UCSD-AML1 (cell line): ENCODE data around the gene GIMAP2.
"Not testable (repeated sequence)": the region's sequence is repeated elsewhere in the genome, so short reads cannot be mapped to it uniquely, and the experiment has no call there.

ENCODE experiments used
- DNase-seq: peaks from one replicate; lab custom pipeline; 2025; ENCODE audit not compliant: unreplicated experiment; lab: John Stamatoyannopoulos, UW

Gene GIMAP2

DNA sequence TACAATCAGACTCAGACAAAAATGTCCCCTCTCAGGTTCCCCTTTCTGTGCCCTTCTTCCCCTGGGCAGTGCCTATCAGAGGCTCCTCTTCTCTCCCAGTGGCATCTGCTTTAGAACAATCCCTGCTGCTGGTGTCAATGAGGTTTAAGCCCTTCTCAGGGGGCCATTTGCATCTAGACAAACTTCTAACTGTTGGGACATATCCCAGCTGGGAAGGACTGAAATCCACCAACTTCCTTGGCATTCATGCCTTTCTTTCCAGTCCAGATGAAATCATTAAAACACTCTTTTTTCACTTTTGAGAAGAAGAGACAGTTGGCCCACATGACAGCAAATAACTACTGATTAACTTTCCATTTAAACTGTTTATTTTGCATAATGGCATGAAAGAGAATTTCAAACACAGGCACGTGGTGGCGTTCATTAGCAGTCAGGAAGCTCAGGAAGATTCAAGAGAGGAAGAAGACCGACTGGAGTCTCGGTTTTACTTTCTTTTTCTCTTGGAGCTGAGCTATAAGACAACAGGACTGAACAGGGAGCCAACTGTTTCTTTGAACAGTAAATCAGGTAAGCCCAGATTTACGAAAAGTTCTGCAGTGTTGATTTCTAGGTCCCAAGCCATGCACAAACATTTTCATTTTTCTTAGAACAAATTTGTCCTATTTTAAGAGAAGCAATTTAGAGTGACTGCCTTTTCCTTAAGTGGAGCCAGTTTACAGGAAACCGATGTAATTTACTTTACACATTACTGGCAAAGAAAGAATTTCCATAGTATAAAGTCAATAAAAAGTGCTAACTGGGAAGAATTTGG lies at the start of gene GIMAP2:
TSS of gene GIMAP2 (plus strand) at position 488 of the 811 bp plus-strand sequence. CDS start 1,354 bp downstream, outside the sequence.
- DNase-seq = no peak

GRCh38 chr7:150641854-150642253 lies 43.7 kb upstream of the GIMAP2 start:
- no peak for DNase-seq

GRCh38 chr7:150642926-150643325 lies 42.6 kb upstream of the GIMAP2 start:
- DNase-seq = no peak

DNA sequence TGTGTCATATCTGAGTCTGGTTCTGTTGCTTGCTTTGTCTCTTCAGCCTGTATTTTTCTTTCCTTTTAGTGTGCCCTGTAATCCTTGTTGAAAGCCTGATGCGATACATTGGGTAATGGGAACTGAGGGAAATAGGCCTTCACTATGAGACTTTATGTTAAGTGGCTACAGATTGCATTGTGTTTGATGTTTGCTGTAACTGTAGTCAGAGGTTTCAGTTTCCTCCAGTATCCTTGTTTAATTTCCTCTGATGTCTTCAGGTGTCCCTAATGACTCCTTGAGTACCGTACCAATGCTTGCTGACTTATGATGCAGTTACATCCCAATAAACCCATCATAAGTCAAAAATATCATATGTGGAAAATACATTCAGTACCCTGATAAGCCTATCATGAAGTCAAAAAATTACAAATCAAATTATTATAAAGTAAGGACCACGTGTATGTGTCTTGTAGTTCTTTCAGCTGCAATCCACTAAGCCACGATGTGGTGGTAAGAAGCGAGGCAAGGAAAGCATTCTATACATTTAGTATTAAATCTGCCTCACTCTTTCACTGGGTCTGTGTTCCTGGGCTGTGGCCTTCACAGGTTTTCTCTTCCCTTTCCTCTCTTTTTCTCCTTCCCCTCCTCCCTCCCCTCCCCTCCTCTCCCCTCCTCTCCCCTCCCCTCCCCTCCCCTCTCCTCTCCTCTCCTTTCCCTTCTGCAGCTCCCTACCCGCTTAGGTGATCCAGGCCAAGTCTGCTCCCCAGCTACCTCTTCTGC lies 40.1 kb upstream of the GIMAP2 start:
- DNase-seq = no peak

GRCh38 chr7:150648353-150649079 lies 37.0 kb upstream of the GIMAP2 start:
- peak; percentile 26 for DNase-seq

DNA sequence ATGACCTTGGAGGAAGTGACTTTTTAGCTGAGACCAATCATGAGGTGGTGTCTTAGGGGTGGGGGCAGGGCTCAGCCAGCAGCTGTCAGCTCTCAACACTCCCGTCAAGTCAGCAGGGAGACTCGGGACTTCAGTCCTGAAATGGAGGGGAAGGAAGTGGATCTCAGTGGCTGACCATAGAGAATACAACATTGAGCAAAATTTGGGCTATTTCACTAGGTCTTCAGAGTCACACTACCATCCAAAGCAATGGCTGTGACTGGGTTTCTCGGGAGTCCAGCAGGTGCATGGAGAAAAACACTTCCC lies 36.5 kb upstream of the GIMAP2 start:
- no peak for DNase-seq

GRCh38 chr7:150654692-150655091 lies 30.8 kb upstream of the GIMAP2 start:
- DNase-seq = no peak

GRCh38 chr7:150656047-150656446 lies 29.5 kb upstream of the GIMAP2 start:
- DNase-seq = no peak

GRCh38 chr7:150657526-150657925 lies 28.0 kb upstream of the GIMAP2 start:
- DNase-seq = no peak

GRCh38 chr7:150660939-150661613 lies 24.4 kb upstream of the GIMAP2 start:
- no peak for DNase-seq

DNA sequence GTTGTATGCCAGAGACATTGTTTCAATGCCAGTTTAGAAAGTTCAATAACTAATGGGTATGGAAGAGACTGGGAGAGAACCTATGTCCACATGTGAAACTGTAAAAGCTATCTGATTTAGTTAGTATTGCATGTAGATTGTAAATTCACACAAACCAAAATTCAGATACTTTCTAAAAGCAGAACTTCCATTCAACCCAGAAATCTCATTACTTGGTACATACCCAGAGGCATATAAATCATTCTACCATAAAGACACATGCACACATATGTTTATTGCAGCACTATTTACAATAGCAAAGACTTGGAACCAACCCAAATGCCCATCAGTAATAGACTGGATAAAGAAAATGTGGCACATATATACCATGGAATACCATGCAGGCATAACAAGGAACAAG lies 22.7 kb upstream of the GIMAP2 start:
- not testable (repeated sequence) for DNase-seq

GRCh38 chr7:150663802-150664494 lies 21.6 kb upstream of the GIMAP2 start:
- no peak for DNase-seq

DNA sequence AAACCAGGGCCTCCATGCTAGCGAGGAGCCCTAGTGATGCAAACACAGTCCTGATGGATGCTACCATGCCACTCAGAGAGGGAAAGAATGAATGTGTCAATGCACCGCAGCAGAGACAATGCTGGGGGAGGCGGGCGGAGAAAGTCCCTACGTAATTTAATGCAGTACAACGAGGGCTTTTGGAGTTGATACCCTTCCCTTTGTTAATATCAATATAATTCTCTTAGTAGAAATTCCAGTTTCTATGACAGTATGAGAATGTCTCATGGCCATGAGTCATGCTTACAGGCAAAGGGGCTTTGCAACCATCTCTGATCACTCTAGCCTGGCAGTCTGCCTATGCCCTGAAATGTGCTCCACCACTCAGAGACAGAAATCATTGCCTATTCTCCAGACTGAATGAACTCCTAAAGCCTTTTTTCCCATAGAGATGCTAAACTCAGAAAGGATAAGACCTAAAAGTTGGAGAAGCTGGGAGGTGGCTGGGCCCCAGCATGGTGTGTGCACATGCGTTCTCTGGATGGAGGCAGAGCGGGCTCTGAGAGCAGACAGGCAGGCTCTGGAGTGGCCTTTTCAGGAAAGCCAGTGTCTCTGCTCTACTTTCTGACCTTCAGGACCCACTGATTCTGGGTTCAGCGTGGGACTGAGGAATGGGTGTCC lies 20.3 kb upstream of the GIMAP2 start:
- DNase-seq = no peak

DNA sequence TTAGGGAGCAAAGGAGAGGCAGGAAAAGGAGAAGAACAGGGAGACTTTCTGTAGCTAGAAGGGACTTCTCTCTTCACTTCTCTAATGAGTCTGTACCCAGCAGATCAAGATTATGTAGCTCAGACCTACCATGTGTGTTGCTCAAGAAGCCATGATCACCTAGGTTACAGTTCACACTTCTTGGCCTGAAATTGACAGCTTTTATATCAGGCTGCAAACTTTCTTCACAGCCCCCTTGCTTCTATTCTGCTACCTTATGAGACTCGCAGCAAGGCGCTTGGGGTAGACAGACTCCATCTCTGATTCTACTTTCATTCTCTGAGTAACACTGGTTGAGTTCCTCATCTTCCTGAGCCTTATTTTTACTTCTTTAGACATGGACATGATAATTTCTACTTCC lies 19.6 kb upstream of the GIMAP2 start:
- DNase-seq = no peak

DNA sequence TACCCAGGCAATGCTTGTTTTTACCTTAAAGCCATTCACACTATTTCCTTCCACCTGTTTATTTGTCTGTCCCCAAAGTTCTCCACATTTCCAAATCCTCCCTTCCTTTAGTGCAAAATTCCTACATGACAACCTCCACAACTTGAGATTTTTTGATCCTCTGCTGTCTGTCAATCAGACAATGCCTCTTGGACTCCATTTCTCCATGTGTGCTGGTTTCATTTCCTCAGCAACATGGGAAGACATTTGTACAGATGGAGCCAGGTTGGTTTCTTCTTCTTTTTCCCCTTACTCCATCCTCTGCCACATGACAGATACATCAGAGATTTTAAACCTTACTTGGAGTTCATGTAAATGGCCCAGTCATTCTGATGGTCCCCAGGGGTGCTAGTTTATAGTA lies 19.1 kb upstream of the GIMAP2 start:
- DNase-seq = no peak

- no peak for DNase-seq
Measured at GRCh38 chr7:150668472-150668911, 17.0 kb upstream of the GIMAP2 start.

GRCh38 chr7:150668977-150669376 lies 16.5 kb upstream of the GIMAP2 start:
- DNase-seq = no peak

GRCh38 chr7:150671798-150672585 lies 13.5 kb upstream of the GIMAP2 start:
- not testable (repeated sequence) for DNase-seq

GRCh38 chr7:150675714-150676113 lies 9.8 kb upstream of the GIMAP2 start:
- no peak for DNase-seq
